Osteoblast (primary cell): Measurements from ENCODE around the gene RBAK. TPM values are rescaled to one million over a fixed set of nuclear protein-coding genes. Genes with fewer than 3 reads are reported as not detected.
"Not testable (repeated sequence)": the region's sequence is repeated elsewhere in the genome, so short reads cannot be mapped to it uniquely, and the experiment has no call there.

Experiments
- DNase-seq: peaks from one replicate; pipeline ENCODE4 v3.0.0; 2011; ENCODE audit warnings: low spot score, mixed read lengths; ENCODE audit not compliant: insufficient read length; ENCODE audit errors: missing footprints
- H2AFZ ChIP-seq: 2 replicates; pipeline ENCODE4 v1.6.0; 2011; ENCODE audit warnings: mild to moderate bottlenecking, low read length
- H3K27ac ChIP-seq: 2 replicates; pipeline ENCODE4 v1.5.1; 2011; ENCODE audit warnings: mild to moderate bottlenecking, low read depth, low read length, moderate library complexity
- H3K27me3 ChIP-seq: 2 replicates; pipeline ENCODE4 v1.6.0; 2012; ENCODE audit warnings: mild to moderate bottlenecking, control low read depth, inconsistent platforms, low read length, moderate library complexity; ENCODE audit not compliant: insufficient read depth
- H3K36me3 ChIP-seq: 2 replicates; pipeline ENCODE4 v1.5.1; 2011; ENCODE audit warnings: mild to moderate bottlenecking, low read length, control low read depth, moderate library complexity; ENCODE audit not compliant: insufficient read depth
- H3K4me1 ChIP-seq: 2 replicates; pipeline ENCODE4 v1.5.1; 2011; ENCODE audit warnings: mild to moderate bottlenecking, low read length, control low read depth, moderate library complexity; ENCODE audit not compliant: insufficient read depth
- H3K4me2 ChIP-seq: 2 replicates; pipeline ENCODE4 v1.6.0; 2011; ENCODE audit warnings: mild to moderate bottlenecking, low read length; ENCODE audit not compliant: insufficient read depth
- H3K4me3 ChIP-seq: fragments of 200-600 bp; sonication (generic); 3 replicates; pipeline ENCODE4 v1.5.1; 2012; ENCODE audit warnings: mild to moderate bottlenecking, low read length, inconsistent platforms; ENCODE audit not compliant: insufficient read depth
- H3K79me2 ChIP-seq: 2 replicates; pipeline ENCODE4 v1.6.0; 2012; ENCODE audit warnings: mild to moderate bottlenecking, low read length, control low read depth, inconsistent platforms; ENCODE audit not compliant: insufficient read depth
- H3K9me3 ChIP-seq: 2 replicates; pipeline ENCODE4 v1.5.1; 2011; ENCODE audit warnings: low read depth, low read length, control low read depth
- H4K20me1 ChIP-seq: 2 replicates; pipeline ENCODE4 v1.6.0; 2012; ENCODE audit warnings: mild to moderate bottlenecking, low read length, control low read depth; ENCODE audit not compliant: insufficient read depth
- total RNA-seq: library from RNA; depleted of rRNA; stranded (reverse); fragments of >200 nt; gene quantifications from 2 replicates; pipeline ENCODE4 v1.2.3, GENCODE V29; 2012
- TF ChIP-seq, protein P1 (sequence below): IDR thresholded peaks from 2 replicates; pipeline ENCODE4 v1.5.1; 2011; ENCODE audit warnings: mild to moderate bottlenecking, low read depth, low read length, moderate library complexity; ENCODE audit errors: extremely low read depth

RBAK gene
- total RNA-seq, 1 donor, result 10.9 TPM

DNA sequence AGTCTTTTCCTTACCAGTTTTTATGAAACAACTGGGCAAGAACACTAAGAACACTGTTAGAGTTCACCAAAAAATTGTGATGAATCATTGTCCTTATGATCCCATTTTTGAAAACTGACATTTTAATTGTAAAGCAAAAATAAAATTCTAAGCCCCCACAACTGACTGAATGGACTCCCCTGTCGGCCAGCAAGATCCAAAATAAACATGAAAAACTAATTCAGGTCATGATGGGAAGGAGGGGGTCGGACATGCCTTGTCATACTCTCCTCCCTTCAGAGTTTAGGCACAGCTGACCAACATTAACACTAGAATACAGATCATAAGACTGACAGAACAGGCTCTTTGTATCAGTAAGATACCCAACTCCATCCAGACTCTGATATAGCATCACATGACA is 2.0 kb upstream of the RBAK start:
- Histone ChIP-seq H3K4me1 (no peaks in the 10 kb centered on the region), H2AFZ (no peak overlapping the region), H3K79me2 (peaks cover 14% of the 10 kb centered on the region), H3K27me3 (no peaks in the 10 kb centered on the region), H3K27ac (no peak overlapping the region), H3K36me3 (no peaks in the 10 kb centered on the region), H3K4me3 (no peak overlapping the region), H4K20me1 (no peaks in the 10 kb centered on the region), H3K4me2 (no peak overlapping the region), H3K9me3 (no peaks in the 10 kb centered on the region)
- TF ChIP-seq, protein P1, sequence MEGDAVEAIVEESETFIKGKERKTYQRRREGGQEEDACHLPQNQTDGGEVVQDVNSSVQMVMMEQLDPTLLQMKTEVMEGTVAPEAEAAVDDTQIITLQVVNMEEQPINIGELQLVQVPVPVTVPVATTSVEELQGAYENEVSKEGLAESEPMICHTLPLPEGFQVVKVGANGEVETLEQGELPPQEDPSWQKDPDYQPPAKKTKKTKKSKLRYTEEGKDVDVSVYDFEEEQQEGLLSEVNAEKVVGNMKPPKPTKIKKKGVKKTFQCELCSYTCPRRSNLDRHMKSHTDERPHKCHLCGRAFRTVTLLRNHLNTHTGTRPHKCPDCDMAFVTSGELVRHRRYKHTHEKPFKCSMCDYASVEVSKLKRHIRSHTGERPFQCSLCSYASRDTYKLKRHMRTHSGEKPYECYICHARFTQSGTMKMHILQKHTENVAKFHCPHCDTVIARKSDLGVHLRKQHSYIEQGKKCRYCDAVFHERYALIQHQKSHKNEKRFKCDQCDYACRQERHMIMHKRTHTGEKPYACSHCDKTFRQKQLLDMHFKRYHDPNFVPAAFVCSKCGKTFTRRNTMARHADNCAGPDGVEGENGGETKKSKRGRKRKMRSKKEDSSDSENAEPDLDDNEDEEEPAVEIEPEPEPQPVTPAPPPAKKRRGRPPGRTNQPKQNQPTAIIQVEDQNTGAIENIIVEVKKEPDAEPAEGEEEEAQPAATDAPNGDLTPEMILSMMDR, result no peak
- DNase-seq, result no peak

DNA sequence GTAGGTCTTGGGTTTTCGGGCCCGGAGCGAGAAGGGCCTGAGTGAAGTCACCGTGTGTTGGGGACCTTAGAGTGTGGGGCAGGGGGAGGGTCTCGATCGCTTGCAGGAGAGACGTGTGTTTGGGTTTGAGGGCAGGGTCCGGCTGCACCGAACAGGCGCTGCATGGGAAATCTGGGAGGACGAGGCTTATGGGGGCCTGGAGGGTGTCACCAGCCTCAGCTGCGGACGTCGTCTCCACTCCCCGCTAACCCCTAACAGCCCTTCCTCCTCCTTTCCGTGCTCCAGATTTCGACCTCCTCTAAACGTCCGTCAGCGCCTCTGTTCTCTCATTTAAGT is 705 bp downstream of the RBAK start:
- H3K79me2 ChIP-seq, result peaks cover 30% of the 10 kb centered on the region
- peaks cover 18% of the 10 kb centered on the region for H3K36me3 ChIP-seq
- peak overlapping the region; percentile 72 for H3K27ac ChIP-seq
- not testable (repeated sequence) for H3K9me3 ChIP-seq, DNase-seq, H3K27me3 ChIP-seq, H4K20me1 ChIP-seq, H3K4me1 ChIP-seq
- H3K4me3 ChIP-seq, result peak overlapping the region; percentile 86
- H3K4me2 ChIP-seq, result peak overlapping the region; percentile 86
- peak overlapping the region; percentile 57 for H2AFZ ChIP-seq

DNA sequence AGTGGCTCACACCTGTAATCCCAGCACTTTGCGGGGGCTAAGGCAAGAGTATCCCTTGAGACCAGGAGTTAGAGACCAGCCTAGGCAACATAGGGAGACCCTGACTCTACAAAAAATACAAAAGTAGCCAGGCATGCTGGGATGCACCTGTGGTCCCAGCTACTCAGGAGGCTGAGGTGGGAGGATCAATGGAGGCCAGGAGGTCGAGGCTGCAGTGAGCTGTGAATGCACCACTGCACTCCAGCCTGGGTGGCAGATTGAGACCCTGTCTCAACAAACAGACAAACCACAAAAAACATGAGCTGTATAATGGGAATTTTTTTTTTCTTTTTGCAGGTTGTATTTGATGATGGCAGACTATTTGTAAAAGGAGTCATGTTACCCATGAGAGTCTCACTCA is 1.5 kb downstream of the RBAK start:
- Histone ChIP-seq H3K4me2 (peak overlapping the region; percentile 18), H3K36me3 (peaks cover 18% of the 10 kb centered on the region), H3K79me2 (peaks cover 37% of the 10 kb centered on the region)
- H4K20me1 ChIP-seq, H3K27me3 ChIP-seq, H3K27ac ChIP-seq, H3K4me1 ChIP-seq, DNase-seq, H3K9me3 ChIP-seq, H3K4me3 ChIP-seq, H2AFZ ChIP-seq: not testable (repeated sequence)

DNA sequence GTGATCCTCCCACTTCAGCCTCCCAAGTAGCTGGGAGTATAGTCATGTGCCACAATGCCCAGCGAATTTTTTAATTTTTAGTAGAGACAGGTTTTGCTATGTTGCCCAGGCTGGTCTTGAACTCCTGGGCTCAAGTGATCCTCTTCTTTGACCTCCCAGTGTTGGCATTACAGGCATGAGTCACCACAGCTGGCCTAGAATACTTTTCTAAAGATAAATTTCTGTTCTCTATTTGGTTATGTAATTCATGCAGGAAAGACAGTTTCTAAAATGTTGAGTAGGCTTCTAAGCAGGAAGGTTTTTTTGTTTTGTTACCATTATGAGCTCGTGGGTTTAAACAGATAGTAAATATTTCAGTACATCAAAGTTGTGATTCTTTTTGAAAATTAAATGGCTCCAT is 5.0 kb downstream of the RBAK start:
- Histone ChIP-seq H3K9me3 (peaks cover 2% of the 10 kb centered on the region), H4K20me1 (no peaks in the 10 kb centered on the region), H3K4me1 (no peaks in the 10 kb centered on the region), H3K36me3 (peaks cover 35% of the 10 kb centered on the region), H3K27me3 (no peaks in the 10 kb centered on the region), H3K27ac (no peak overlapping the region), H2AFZ (no peak overlapping the region), H3K79me2 (peaks cover 58% of the 10 kb centered on the region), H3K4me3 (no peak overlapping the region), H3K4me2 (no peak overlapping the region)
- no peak for DNase-seq
- TF ChIP-seq, protein P1, result no peak

DNA sequence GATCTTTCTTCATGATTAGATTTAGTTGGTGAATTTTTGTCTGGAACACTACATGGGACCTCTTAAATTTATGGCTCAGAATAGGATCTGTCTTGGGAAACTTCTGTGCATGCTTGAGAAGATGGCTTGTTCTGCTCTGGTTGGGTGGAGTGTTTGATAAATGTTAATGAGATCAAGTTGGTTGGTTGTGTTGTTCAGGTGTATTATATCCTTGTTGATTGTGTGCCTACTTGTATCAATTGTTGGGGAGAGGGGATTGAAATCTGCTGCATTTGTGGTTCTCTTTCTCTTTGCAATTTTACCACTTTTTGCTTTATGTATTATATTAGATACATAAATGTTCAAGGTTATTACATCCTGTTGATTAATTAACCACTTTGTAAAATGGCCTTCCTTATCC is 6.1 kb downstream of the RBAK start:
- not testable (repeated sequence) for H3K4me1 ChIP-seq, H2AFZ ChIP-seq, H3K4me3 ChIP-seq, H3K4me2 ChIP-seq, DNase-seq, H3K27ac ChIP-seq, H3K27me3 ChIP-seq, H4K20me1 ChIP-seq, H3K9me3 ChIP-seq
- Histone ChIP-seq H3K36me3 (peaks cover 36% of the 10 kb centered on the region), H3K79me2 (peaks cover 49% of the 10 kb centered on the region)
